Retina (tissue), 1 donor: ENCODE data around the gene ADAMTS15.
A peak's percentile ranks its signal among the peaks of the same experiment; 100 is the strongest.

ENCODE experiments used
- DNase-seq: peaks from one replicate; pipeline ENCODE4 v3.0.0-alpha.2; 2016

ADAMTS15 gene

GRCh38 chr11:130420478-130421198 is 27.8 kb upstream of the ADAMTS15 start:
- DNase-seq = no peak

GRCh38 chr11:130421199-130421585 is 27.3 kb upstream of the ADAMTS15 start:
- DNase-seq = no peak

- DNase-seq = no peak
Observed at GRCh38 chr11:130421697-130422096, 26.7 kb upstream of the ADAMTS15 start.

GRCh38 chr11:130422251-130422995 is 26.0 kb upstream of the ADAMTS15 start:
- DNase-seq = peak; percentile 36

- DNase-seq = peak; percentile 55
Observed at GRCh38 chr11:130423541-130424142, 24.8 kb upstream of the ADAMTS15 start.

GRCh38 chr11:130424613-130425140 is 23.8 kb upstream of the ADAMTS15 start:
- DNase-seq = no peak

- DNase-seq = no peak
Observed at GRCh38 chr11:130425156-130425555, 23.3 kb upstream of the ADAMTS15 start.

- no peak for DNase-seq
Observed at GRCh38 chr11:130426223-130426836, 22.1 kb upstream of the ADAMTS15 start.

- DNase-seq = peak; percentile 34
Observed at GRCh38 chr11:130426837-130427341, 21.6 kb upstream of the ADAMTS15 start.

- peak; percentile 82 for DNase-seq
Observed at GRCh38 chr11:130427581-130428315, 20.7 kb upstream of the ADAMTS15 start.

- peak; percentile 55 for DNase-seq
Observed at GRCh38 chr11:130428316-130429119, 19.9 kb upstream of the ADAMTS15 start, which contains the start of gene ADAMTS8. TSS of gene ADAMTS8 (minus strand) at chr11:130428609. CDS start at chr11:130428286, 323 bp downstream.

- no peak for DNase-seq
Observed at GRCh38 chr11:130429120-130429681, 19.2 kb upstream of the ADAMTS15 start.

- DNase-seq = no peak
Observed at GRCh38 chr11:130429983-130430382, 18.5 kb upstream of the ADAMTS15 start.

- DNase-seq = peak; percentile 39
Observed at GRCh38 chr11:130431331-130431773, 17.1 kb upstream of the ADAMTS15 start.

GRCh38 chr11:130431801-130432200 is 16.6 kb upstream of the ADAMTS15 start:
- DNase-seq = no peak

GRCh38 chr11:130433357-130433756 is 15.1 kb upstream of the ADAMTS15 start:
- DNase-seq = no peak

GRCh38 chr11:130434521-130435223 is 13.8 kb upstream of the ADAMTS15 start:
- DNase-seq = peak; percentile 92

- no peak for DNase-seq
Observed at GRCh38 chr11:130435671-130436070, 12.8 kb upstream of the ADAMTS15 start.

- DNase-seq = no peak
Observed at GRCh38 chr11:130436171-130436570, 12.3 kb upstream of the ADAMTS15 start.

GRCh38 chr11:130437848-130438247 is 10.6 kb upstream of the ADAMTS15 start:
- no peak for DNase-seq
